ENCODE data around the gene JPH2.

DNA sequence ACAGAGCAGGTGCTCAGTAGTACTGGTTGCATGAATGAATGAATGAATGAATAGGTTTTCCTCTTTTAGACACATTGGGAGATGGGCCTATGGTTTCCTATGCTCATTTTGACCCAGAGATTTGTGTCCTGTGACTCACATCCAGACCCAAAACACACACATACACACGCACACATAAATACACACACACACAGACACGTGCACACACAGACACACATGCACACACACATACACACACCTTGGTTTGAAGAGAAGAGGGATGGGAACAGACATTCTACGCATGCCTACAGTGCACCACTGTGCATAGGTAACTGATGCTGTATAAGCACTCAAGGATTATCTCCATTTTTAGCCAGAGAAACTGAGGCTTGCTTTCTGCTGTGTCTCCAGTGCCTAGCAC, 4.1 kb downstream of the JPH2 start:
- TF ChIP-seq ZFP30 (CRISPR knock-in tag; IDR thresholded peaks at IDR 0.05) (no peak), GLIS3 (CRISPR knock-in tag; IDR thresholded peaks at IDR 0.05) (no peak), ZFP3 (CRISPR knock-in tag; IDR thresholded peaks at IDR 0.05) (no peak), TOX (CRISPR knock-in tag; IDR thresholded peaks at IDR 0.05; ENCODE audit: borderline replicate concordance) (no peak), ZNF70 (CRISPR knock-in tag; IDR thresholded peaks at IDR 0.05) (no peak), ISL1 (CRISPR knock-in tag; IDR thresholded peaks at IDR 0.05) (no peak), TCF4 (CRISPR knock-in tag; IDR thresholded peaks at IDR 0.05; ENCODE audit: borderline replicate concordance) (no peak)
- TF ChIP-seq, protein P1, sequence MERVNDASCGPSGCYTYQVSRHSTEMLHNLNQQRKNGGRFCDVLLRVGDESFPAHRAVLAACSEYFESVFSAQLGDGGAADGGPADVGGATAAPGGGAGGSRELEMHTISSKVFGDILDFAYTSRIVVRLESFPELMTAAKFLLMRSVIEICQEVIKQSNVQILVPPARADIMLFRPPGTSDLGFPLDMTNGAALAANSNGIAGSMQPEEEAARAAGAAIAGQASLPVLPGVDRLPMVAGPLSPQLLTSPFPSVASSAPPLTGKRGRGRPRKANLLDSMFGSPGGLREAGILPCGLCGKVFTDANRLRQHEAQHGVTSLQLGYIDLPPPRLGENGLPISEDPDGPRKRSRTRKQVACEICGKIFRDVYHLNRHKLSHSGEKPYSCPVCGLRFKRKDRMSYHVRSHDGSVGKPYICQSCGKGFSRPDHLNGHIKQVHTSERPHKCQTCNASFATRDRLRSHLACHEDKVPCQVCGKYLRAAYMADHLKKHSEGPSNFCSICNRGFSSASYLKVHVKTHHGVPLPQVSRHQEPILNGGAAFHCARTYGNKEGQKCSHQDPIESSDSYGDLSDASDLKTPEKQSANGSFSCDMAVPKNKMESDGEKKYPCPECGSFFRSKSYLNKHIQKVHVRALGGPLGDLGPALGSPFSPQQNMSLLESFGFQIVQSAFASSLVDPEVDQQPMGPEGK (CRISPR knock-in tag; IDR thresholded peaks at IDR 0.05; ENCODE audit: borderline replicate concordance): no peak
- TF ChIP-seq, protein P2, sequence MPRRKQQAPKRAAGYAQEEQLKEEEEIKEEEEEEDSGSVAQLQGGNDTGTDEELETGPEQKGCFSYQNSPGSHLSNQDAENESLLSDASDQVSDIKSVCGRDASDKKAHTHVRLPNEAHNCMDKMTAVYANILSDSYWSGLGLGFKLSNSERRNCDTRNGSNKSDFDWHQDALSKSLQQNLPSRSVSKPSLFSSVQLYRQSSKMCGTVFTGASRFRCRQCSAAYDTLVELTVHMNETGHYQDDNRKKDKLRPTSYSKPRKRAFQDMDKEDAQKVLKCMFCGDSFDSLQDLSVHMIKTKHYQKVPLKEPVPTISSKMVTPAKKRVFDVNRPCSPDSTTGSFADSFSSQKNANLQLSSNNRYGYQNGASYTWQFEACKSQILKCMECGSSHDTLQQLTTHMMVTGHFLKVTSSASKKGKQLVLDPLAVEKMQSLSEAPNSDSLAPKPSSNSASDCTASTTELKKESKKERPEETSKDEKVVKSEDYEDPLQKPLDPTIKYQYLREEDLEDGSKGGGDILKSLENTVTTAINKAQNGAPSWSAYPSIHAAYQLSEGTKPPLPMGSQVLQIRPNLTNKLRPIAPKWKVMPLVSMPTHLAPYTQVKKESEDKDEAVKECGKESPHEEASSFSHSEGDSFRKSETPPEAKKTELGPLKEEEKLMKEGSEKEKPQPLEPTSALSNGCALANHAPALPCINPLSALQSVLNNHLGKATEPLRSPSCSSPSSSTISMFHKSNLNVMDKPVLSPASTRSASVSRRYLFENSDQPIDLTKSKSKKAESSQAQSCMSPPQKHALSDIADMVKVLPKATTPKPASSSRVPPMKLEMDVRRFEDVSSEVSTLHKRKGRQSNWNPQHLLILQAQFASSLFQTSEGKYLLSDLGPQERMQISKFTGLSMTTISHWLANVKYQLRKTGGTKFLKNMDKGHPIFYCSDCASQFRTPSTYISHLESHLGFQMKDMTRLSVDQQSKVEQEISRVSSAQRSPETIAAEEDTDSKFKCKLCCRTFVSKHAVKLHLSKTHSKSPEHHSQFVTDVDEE (CRISPR knock-in tag; IDR thresholded peaks at IDR 0.05): no peak
